Hepatocyte (in vitro differentiated cells): ENCODE measurements around the gene PBLD. TPM values are rescaled to one million over a fixed set of nuclear protein-coding genes. Genes with fewer than 3 reads are reported as not detected.
"Not testable (repeated sequence)": the region's sequence is repeated elsewhere in the genome, so short reads cannot be mapped to it uniquely, and the experiment has no call there.

Experiments used
- DNase-seq: peaks from one replicate; pipeline ENCODE4 v3.0.0-alpha.2; 2016; ENCODE audit warnings: low spot score
- H2AFZ ChIP-seq: fragments of 200-600 bp; sonication (generic); 2 replicates; pipeline ENCODE4 v1.6.0; 2016; ENCODE audit warnings: antibody characterized with exemption, mild to moderate bottlenecking
- H3K27ac ChIP-seq: fragments of 200-600 bp; sonication (generic); 2 replicates; pipeline ENCODE4 v1.5.1; 2016; ENCODE audit warnings: mild to moderate bottlenecking
- H3K27me3 ChIP-seq: fragments of 200-600 bp; sonication (generic); 2 replicates; pipeline ENCODE4 v1.6.1; 2016
- H3K36me3 ChIP-seq: fragments of 200-600 bp; sonication (generic); replicated peaks from 2 replicates; pipeline ENCODE4 v1.5.1; 2016; ENCODE audit warnings: low read depth; ENCODE audit not compliant: insufficient read depth
- H3K4me1 ChIP-seq: fragments of 200-600 bp; sonication (generic); 2 replicates; pipeline ENCODE4 v1.5.1; 2016; ENCODE audit warnings: mild to moderate bottlenecking, moderate library complexity; ENCODE audit not compliant: insufficient read depth
- H3K4me2 ChIP-seq: fragments of 200-600 bp; sonication (generic); 2 replicates; pipeline ENCODE4 v1.6.0; 2016
- H3K4me3 ChIP-seq: fragments of 200-600 bp; sonication (generic); 2 replicates; pipeline ENCODE4 v1.5.1; 2016; ENCODE audit warnings: mild to moderate bottlenecking
- H3K79me2 ChIP-seq: fragments of 200-600 bp; sonication (generic); 2 replicates; pipeline ENCODE4 v1.6.0; 2017; ENCODE audit warnings: mild to moderate bottlenecking
- H3K9me2 ChIP-seq: fragments of 200-600 bp; sonication (generic); replicated peaks from 2 replicates; pipeline ENCODE4 v1.6.0; 2017; ENCODE audit warnings: mild to moderate bottlenecking; ENCODE audit not compliant: insufficient read depth
- H3K9me3 ChIP-seq: fragments of 200-600 bp; sonication (generic); 2 replicates; pipeline ENCODE4 v1.5.1; 2016; ENCODE audit warnings: low read depth, mild to moderate bottlenecking
- H4K20me1 ChIP-seq: fragments of 200-600 bp; sonication (generic); 2 replicates; pipeline ENCODE4 v1.6.0; 2016; ENCODE audit warnings: mild to moderate bottlenecking; ENCODE audit not compliant: insufficient read depth, poor library complexity, severe bottlenecking
- EZH2 ChIP-seq: fragments of 200-600 bp; sonication (generic); IDR thresholded peaks from 2 replicates; pipeline ENCODE4 v1.6.1; 2016; ENCODE audit warnings: antibody characterized with exemption, mild to moderate bottlenecking, borderline replicate concordance
- EZH2phosphoT487 ChIP-seq: fragments of 200-600 bp; sonication (generic); IDR thresholded peaks from one replicate; pipeline ENCODE4 v1.6.1; 2018; ENCODE audit warnings: antibody characterized with exemption, mild to moderate bottlenecking, low read depth, moderate library complexity; ENCODE audit not compliant: unreplicated experiment, severe bottlenecking
- WGBS: methylation state at CpG from one replicate; pipeline ENCODE4 v1.1.6; 2016; ENCODE audit warnings: low lambda C conversion rate; ENCODE audit errors: missing lambda C conversion rate; 5-methylcytosine and 5-hydroxymethylcytosine counted together
- polyA plus RNA-seq: library from polyadenylated mRNA; unstranded; fragments of >200 nt; fragmentation: Nextera tagmentation; extraction: Ambion mirVana; gene quantifications from 2 replicates; pipeline ENCODE4 v1.2.1, GENCODE V29; 2016
- total RNA-seq: library from RNA; depleted of rRNA; stranded (reverse); fragments of >200 nt; gene quantifications from 2 replicates; pipeline ENCODE4 v1.2.3, GENCODE V29; 2014
- TF ChIP-seq, protein P1 (sequence below): fragments of 200-600 bp; sonication (generic); IDR thresholded peaks from 2 replicates; pipeline ENCODE4 v1.5.1; 2016; ENCODE audit warnings: antibody characterized with exemption, mild to moderate bottlenecking; ENCODE audit not compliant: poor library complexity

The PBLD gene
- total and polyA plus RNA-seq, 2 experiments from 2014 or later = 26.1 to 42.2 TPM

DNA sequence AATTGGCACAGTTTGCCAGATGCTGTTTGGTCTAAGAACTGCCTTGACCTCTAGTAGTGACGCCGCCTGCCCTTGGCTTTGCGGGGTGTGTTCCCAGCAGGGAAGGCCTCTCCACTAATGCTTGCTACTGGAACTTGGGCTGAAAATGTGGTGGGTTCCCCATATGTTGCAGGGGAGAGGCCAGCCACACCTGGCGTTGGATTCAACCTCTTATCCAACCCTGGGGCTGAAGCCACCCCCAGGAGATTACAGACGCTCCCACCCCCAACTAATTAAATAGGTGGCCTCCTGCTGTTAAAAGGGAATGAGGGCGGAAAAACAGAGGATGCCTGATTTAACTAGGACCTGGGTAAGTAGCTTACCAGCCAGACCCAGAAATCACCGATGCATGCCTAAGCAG is 81.6 kb downstream of the PBLD start:
- no peaks in the 10 kb centered on the region for H3K27me3 ChIP-seq
- H3K36me3 ChIP-seq = no peaks in the 10 kb centered on the region
- H3K4me1 ChIP-seq = no peaks in the 10 kb centered on the region
- H3K9me2 ChIP-seq = no peaks in the 10 kb centered on the region
- 68% methylated on average over 7 of the region's 7 CpGs for WGBS
- H3K79me2 ChIP-seq = no peaks in the 10 kb centered on the region
- H3K4me2 ChIP-seq = no peak overlapping the region
- H4K20me1 ChIP-seq = no peaks in the 10 kb centered on the region
- no peak for DNase-seq
- no peak overlapping the region for H3K27ac ChIP-seq
- no peaks in the 10 kb centered on the region for H3K9me3 ChIP-seq
- TF ChIP-seq EZH2 = no peak
- TF ChIP-seq, protein P1, sequence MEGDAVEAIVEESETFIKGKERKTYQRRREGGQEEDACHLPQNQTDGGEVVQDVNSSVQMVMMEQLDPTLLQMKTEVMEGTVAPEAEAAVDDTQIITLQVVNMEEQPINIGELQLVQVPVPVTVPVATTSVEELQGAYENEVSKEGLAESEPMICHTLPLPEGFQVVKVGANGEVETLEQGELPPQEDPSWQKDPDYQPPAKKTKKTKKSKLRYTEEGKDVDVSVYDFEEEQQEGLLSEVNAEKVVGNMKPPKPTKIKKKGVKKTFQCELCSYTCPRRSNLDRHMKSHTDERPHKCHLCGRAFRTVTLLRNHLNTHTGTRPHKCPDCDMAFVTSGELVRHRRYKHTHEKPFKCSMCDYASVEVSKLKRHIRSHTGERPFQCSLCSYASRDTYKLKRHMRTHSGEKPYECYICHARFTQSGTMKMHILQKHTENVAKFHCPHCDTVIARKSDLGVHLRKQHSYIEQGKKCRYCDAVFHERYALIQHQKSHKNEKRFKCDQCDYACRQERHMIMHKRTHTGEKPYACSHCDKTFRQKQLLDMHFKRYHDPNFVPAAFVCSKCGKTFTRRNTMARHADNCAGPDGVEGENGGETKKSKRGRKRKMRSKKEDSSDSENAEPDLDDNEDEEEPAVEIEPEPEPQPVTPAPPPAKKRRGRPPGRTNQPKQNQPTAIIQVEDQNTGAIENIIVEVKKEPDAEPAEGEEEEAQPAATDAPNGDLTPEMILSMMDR = no peak
- no peak for TF ChIP-seq EZH2phosphoT487
- H3K4me3 ChIP-seq = no peak overlapping the region
- no peak overlapping the region for H2AFZ ChIP-seq

DNA sequence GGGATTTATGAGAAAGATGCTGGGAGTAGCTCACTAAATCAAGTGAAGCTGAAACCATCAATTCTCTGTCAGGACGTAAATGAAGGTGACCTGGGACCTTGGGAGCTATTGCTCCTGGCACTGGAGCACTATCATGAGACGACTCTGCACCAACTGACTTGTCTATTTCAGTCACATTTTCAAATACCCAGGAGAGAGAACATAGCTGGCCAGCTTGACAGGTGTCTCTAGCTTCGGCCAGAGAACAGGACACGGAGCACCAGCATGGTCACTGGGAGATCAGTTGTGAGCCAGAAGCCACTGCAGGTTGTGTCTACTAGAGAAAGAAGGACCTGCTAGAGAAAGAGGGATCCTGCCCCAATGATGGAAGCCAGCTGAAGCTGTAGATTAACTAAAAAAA is 83.4 kb downstream of the PBLD start:
- H4K20me1 ChIP-seq = no peaks in the 10 kb centered on the region
- WGBS = 92% methylated on average over 4 of the region's 4 CpGs
- H3K36me3 ChIP-seq = no peaks in the 10 kb centered on the region
- H3K4me3 ChIP-seq = no peak overlapping the region
- H3K27me3 ChIP-seq = no peaks in the 10 kb centered on the region
- H3K9me2 ChIP-seq = no peaks in the 10 kb centered on the region
- H2AFZ ChIP-seq = no peak overlapping the region
- no peak for DNase-seq
- no peak overlapping the region for H3K4me2 ChIP-seq
- TF ChIP-seq, protein P1 = no peak
- no peak for TF ChIP-seq EZH2phosphoT487
- no peak for TF ChIP-seq EZH2
- no peaks in the 10 kb centered on the region for H3K9me3 ChIP-seq
- no peaks in the 10 kb centered on the region for H3K4me1 ChIP-seq
- H3K27ac ChIP-seq = no peak overlapping the region
- no peaks in the 10 kb centered on the region for H3K79me2 ChIP-seq

DNA sequence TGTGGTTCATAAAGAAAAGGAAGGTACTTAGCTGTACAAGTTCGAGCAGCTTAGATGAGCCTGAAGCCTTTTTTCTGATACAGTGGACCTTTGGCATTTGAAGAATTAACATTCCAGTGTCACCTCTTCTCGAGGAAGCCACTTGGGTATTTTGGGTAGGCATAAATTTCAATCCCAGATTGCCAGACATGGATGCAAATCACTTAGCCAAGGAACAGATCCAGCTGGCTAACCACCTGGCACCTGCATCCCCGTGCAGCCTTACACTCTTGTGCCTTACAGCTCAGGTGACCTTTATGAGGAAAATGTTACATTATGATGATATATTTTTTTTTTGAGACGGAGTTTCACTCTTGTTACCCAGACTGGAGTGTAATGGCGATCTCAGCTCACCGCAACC is 84.8 kb downstream of the PBLD start:
- DNase-seq = no peak

DNA sequence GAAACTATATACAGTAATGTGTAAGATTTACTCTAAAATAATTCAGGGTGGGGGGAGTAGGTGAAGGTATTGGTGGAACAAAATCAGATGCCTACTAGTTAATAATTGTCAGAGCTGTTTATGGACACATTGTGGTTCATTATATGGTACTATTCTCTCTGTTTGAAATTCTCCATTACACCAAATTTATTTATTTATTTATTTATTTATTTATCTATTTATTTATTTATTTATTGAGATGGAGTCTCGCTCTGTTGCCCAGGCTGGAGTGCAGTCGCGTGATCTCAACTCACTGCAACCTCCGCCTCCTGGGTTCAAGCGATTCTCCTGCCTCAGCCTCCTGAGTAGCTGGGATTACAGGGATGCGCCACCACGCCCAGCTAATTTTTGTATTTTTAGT is 86.3 kb downstream of the PBLD start:
- H3K36me3 ChIP-seq, H3K27ac ChIP-seq, H2AFZ ChIP-seq, H3K27me3 ChIP-seq, H3K9me2 ChIP-seq, DNase-seq, H3K9me3 ChIP-seq, H3K79me2 ChIP-seq, H4K20me1 ChIP-seq, H3K4me3 ChIP-seq, H3K4me1 ChIP-seq, H3K4me2 ChIP-seq: not testable (repeated sequence)
- 93% methylated on average over 7 of the region's 7 CpGs for WGBS

More for the DNA sequence above, 84.8 kb downstream of the PBLD start:
- no peaks in the 10 kb centered on the region for H3K79me2 ChIP-seq
- H4K20me1 ChIP-seq = no peaks in the 10 kb centered on the region
- H3K36me3 ChIP-seq = no peaks in the 10 kb centered on the region
- H2AFZ ChIP-seq = no peak overlapping the region
- no peaks in the 10 kb centered on the region for H3K4me1 ChIP-seq
- H3K9me3 ChIP-seq = no peaks in the 10 kb centered on the region
- TF ChIP-seq EZH2phosphoT487 (no peak), EZH2 (no peak)
- TF ChIP-seq, protein P1 = no peak
- no peak overlapping the region for H3K4me3 ChIP-seq
- WGBS = 78% methylated on average over 6 of the region's 6 CpGs
- H3K27me3 ChIP-seq = no peaks in the 10 kb centered on the region
- no peak overlapping the region for H3K4me2 ChIP-seq
- no peaks in the 10 kb centered on the region for H3K9me2 ChIP-seq
- no peak overlapping the region for H3K27ac ChIP-seq
